ENCODE measurements around the gene GPX7. TPM values are rescaled to one million over a fixed set of nuclear protein-coding genes. Genes with fewer than 3 reads are reported as not detected.

GPX7 gene
- total RNA-seq, 1 experiment from 2014 or later, result 21.7 TPM

DNA sequence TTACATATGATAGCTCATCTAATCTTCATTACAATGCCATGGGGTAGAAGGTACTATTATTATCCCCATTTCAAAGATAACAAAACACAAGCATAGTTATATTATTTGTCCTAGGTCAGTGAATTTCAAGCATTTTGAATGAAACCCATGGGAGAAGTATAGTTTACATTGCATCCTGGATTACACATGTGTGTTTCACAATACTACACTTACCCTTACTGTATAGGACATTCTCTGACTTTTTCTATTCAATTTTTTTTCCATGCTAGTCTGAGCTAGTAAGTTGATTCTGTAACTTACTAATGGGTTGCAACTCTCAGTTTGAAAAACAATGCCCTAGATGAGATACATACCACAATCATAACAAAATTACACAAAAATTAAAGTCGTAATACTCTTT, 8.7 kb upstream of the GPX7 start:
- Mint-ChIP-seq H3K27me3 (ENCODE audit: insufficient read depth, unreplicated experiment) (no peaks in the 10 kb centered on the region), H3K36me3 (ENCODE audit: insufficient read depth, unreplicated experiment) (peaks cover 6% of the 10 kb centered on the region), H3K27ac (ENCODE audit: unreplicated experiment) (no peak overlapping the region), H3K9me3 (ENCODE audit: unreplicated experiment) (no peaks in the 10 kb centered on the region), H3K4me3 (ENCODE audit: unreplicated experiment) (no peak overlapping the region), H3K4me1 (ENCODE audit: low read depth, unreplicated experiment) (no peaks in the 10 kb centered on the region)
- no TSS peak for BruUV-seq (replicated peaks)
- POLR2A ChIA-PET, result no interaction called here
- Histone ChIP-seq H3K4me3 (ENCODE audit: low read depth, low read length) (no peak overlapping the region), H3K9me3 (no peaks in the 10 kb centered on the region), H3K27me3 (replicated peaks; ENCODE audit: control insufficient read depth, insufficient read depth, low read length) (no peaks in the 10 kb centered on the region), H3K36me3 (ENCODE audit: control insufficient read depth, insufficient read depth, low read length) (no peaks in the 10 kb centered on the region), H3K4me1 (no peaks in the 10 kb centered on the region)
- CTCF ChIA-PET, result no interaction called here
- DNase-seq, result no peak
- intact Hi-C loops (cut with micrococcal nuclease; ENCODE audit: unreplicated experiment), result no loop called here
- TF ChIP-seq, protein P1, sequence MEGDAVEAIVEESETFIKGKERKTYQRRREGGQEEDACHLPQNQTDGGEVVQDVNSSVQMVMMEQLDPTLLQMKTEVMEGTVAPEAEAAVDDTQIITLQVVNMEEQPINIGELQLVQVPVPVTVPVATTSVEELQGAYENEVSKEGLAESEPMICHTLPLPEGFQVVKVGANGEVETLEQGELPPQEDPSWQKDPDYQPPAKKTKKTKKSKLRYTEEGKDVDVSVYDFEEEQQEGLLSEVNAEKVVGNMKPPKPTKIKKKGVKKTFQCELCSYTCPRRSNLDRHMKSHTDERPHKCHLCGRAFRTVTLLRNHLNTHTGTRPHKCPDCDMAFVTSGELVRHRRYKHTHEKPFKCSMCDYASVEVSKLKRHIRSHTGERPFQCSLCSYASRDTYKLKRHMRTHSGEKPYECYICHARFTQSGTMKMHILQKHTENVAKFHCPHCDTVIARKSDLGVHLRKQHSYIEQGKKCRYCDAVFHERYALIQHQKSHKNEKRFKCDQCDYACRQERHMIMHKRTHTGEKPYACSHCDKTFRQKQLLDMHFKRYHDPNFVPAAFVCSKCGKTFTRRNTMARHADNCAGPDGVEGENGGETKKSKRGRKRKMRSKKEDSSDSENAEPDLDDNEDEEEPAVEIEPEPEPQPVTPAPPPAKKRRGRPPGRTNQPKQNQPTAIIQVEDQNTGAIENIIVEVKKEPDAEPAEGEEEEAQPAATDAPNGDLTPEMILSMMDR (IDR thresholded peaks at IDR 0.05; ENCODE audit: insufficient read depth in 1 of 2, low read depth in 1 of 2, low read length in 1 of 2, severe bottlenecking in 1 of 2, unreplicated experiment in 1 of 2), result no peak

- Mint-ChIP-seq H3K4me3 (ENCODE audit: unreplicated experiment) (no peak overlapping the region), H3K27ac (ENCODE audit: unreplicated experiment) (no peak overlapping the region)
- no TSS peak for BruUV-seq (replicated peaks)
Measured at GRCh38 chr1:52595061-52595460, 7.1 kb upstream of the GPX7 start.

GRCh38 chr1:52597912-52598311, 4.3 kb upstream of the GPX7 start:
- Histone ChIP-seq H3K27me3 (replicated peaks; ENCODE audit: control insufficient read depth, insufficient read depth, low read length) (no peaks in the 10 kb centered on the region; the same call in 1 of the 2 replicates), H3K36me3 (ENCODE audit: control insufficient read depth, insufficient read depth, low read length) (no peaks in the 10 kb centered on the region), H3K4me3 (ENCODE audit: low read depth, low read length) (no peak overlapping the region), H3K9me3 (no peaks in the 10 kb centered on the region), H3K4me1 (no peaks in the 10 kb centered on the region; the same call in 1 of the 2 replicates)
- TF ChIP-seq, protein P1 (IDR thresholded peaks at IDR 0.05; ENCODE audit: insufficient read depth in 1 of 2, low read depth in 1 of 2, low read length in 1 of 2, severe bottlenecking in 1 of 2, unreplicated experiment in 1 of 2), result no peak
- Mint-ChIP-seq H3K27me3 (ENCODE audit: insufficient read depth, unreplicated experiment) (no peaks in the 10 kb centered on the region), H3K27ac (ENCODE audit: unreplicated experiment) (no peak overlapping the region), H3K9me3 (ENCODE audit: unreplicated experiment) (no peaks in the 10 kb centered on the region), H3K4me3 (ENCODE audit: unreplicated experiment) (no peak overlapping the region), H3K36me3 (ENCODE audit: insufficient read depth, unreplicated experiment) (peaks cover 11% of the 10 kb centered on the region), H3K4me1 (ENCODE audit: low read depth, unreplicated experiment) (peaks cover 7% of the 10 kb centered on the region)
- intact Hi-C loops (cut with micrococcal nuclease; ENCODE audit: unreplicated experiment), result no loop called here
- ChIA-PET CTCF (no interaction called here), POLR2A (no interaction called here)
- DNase-seq, result no peak
- BruUV-seq (replicated peaks), result no TSS peak

More at GRCh38 chr1:52595061-52595460, 7.1 kb upstream of the GPX7 start:
- H3K36me3 Mint-ChIP-seq (ENCODE audit: insufficient read depth, unreplicated experiment), result peaks cover 6% of the 10 kb centered on the region
- intact Hi-C loops (cut with micrococcal nuclease; ENCODE audit: unreplicated experiment), result no loop called here
- ChIA-PET POLR2A (no interaction called here), CTCF (no interaction called here)
- TF ChIP-seq, protein P1 (IDR thresholded peaks at IDR 0.05; ENCODE audit: insufficient read depth in 1 of 2, low read depth in 1 of 2, low read length in 1 of 2, severe bottlenecking in 1 of 2, unreplicated experiment in 1 of 2), result no peak
- no peaks in the 10 kb centered on the region for H3K27me3 Mint-ChIP-seq (ENCODE audit: insufficient read depth, unreplicated experiment)
- H3K9me3 Mint-ChIP-seq (ENCODE audit: unreplicated experiment), result no peaks in the 10 kb centered on the region
- Histone ChIP-seq H3K4me3 (ENCODE audit: low read depth, low read length) (no peak overlapping the region), H3K9me3 (no peaks in the 10 kb centered on the region), H3K27me3 (replicated peaks; ENCODE audit: control insufficient read depth, insufficient read depth, low read length) (no peaks in the 10 kb centered on the region; the same call in 1 of the 2 replicates), H3K36me3 (ENCODE audit: control insufficient read depth, insufficient read depth, low read length) (no peaks in the 10 kb centered on the region), H3K4me1 (no peaks in the 10 kb centered on the region)
- H3K4me1 Mint-ChIP-seq (ENCODE audit: low read depth, unreplicated experiment), result no peaks in the 10 kb centered on the region
- no peak for DNase-seq

Data from Caco-2 (cell line).